IPS DF 6.9 (cell line): ENCODE results near the gene CD244.

ENCODE experiments used
- DNase-seq: peaks from one replicate; pipeline ENCODE4 v3.0.0-alpha.2; 2013; ENCODE audit warnings: low read depth, low spot score
- H3K27ac ChIP-seq: one replicate; pipeline ENCODE4 v1.5.1; 2013; ENCODE audit warnings: low read length, control low read depth
- H3K27me3 ChIP-seq: 2 replicates; pipeline ENCODE4 v1.6.1; 2013; ENCODE audit warnings: mild to moderate bottlenecking, low read length; ENCODE audit not compliant: control insufficient read depth, insufficient read depth
- H3K36me3 ChIP-seq: 2 replicates; pipeline ENCODE4 v1.6.1; 2013; ENCODE audit warnings: low read length; ENCODE audit not compliant: control insufficient read depth, insufficient read depth
- H3K4me1 ChIP-seq: 2 replicates; pipeline ENCODE4 v1.6.1; 2013; ENCODE audit warnings: low read length; ENCODE audit not compliant: control insufficient read depth, insufficient read depth
- H3K4me3 ChIP-seq: 2 replicates; pipeline ENCODE4 v1.5.1; 2013; ENCODE audit warnings: mild to moderate bottlenecking, low read length
- H3K9me3 ChIP-seq: 2 replicates; pipeline ENCODE4 v1.6.1; 2013; ENCODE audit warnings: low read length, inconsistent platforms; ENCODE audit not compliant: control insufficient read depth, insufficient read depth
- WGBS: extraction: QIAGEN DNeasy Blood & Tissue Kit; methylation state at CpG from one replicate; pipeline ENCODE4 v1.1.7; 2013; ENCODE audit warnings: mixed read lengths, missing lambda C conversion rate; ENCODE audit not compliant: insufficient read length, insufficient coverage; 5-methylcytosine and 5-hydroxymethylcytosine counted together

Gene CD244

DNA sequence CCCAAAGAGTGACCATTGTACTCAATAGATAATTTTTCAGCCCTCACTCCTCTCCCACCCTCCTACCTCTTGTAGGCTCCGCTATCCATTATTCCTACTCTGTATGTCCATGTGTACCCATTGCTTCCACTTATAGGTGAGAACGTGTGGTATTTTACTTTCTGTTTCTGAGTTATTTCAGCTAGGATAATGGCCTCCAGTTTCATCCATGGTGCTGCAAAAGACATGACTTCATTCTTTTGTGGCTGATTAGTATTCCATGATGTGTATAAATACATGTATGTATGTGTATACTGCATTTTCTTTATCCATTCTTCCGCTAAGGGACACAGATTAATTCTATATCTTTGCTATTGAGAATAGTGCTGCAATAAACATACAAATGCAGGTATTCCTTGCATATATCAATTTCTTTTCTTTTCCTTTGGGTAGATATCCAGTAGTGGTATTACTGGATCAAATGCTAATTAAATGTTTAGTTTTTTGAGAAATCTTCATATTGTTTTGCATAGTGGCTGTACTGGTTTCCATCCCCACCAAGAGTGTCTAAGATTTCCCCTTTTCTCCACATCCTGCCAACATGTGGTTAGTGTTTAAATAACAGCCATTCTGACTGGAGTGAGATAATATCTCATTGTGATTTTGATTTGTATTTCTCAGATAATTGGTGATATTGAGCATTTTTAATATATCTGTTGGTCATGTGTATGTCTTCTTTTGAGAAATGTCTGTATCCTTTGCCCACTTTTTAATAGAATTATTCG lies 61.9 kb downstream of the CD244 start:
- no peak overlapping the region for H3K27ac ChIP-seq
- WGBS: no CpG with 5 or more reads among the region's 4 CpGs
- H3K9me3 ChIP-seq: no peaks in the 10 kb centered on the region
- 0 out of 2 replicates have a peak, but pooled peaks cover 2% of the 10 kb centered on the region for H3K36me3 ChIP-seq
- no peaks in the 10 kb centered on the region for H3K4me1 ChIP-seq
- no peak overlapping the region for H3K4me3 ChIP-seq
- no peak for DNase-seq
- H3K27me3 ChIP-seq: no peaks in the 10 kb centered on the region

DNA sequence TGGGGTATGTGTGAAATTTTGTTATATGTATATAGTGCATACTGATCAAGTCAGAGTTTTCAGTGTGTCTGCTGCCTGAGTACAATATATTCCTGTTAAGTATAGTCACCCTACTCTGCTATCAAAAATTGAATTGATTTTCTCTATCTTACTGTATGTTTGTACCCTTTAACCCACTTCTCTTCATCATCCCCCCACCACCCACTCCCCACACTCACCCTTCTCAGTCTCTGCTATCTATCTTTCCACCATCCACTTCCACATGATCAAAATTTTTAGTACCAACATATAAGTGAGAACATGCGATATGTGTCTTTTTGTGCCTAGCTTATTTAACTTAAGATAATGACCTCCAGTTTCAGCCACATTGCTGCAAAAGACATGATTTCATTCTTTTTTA lies 62.5 kb downstream of the CD244 start:
- no peaks in the 10 kb centered on the region for H3K4me1 ChIP-seq
- no peaks in the 10 kb centered on the region for H3K9me3 ChIP-seq
- no peak overlapping the region for H3K27ac ChIP-seq
- H3K4me3 ChIP-seq: no peak overlapping the region
- DNase-seq: no peak
- H3K27me3 ChIP-seq: no peaks in the 10 kb centered on the region
- WGBS: no CpG with 5 or more reads among the region's 1 CpG
- 0 out of 2 replicates have a peak, but pooled peaks cover 2% of the 10 kb centered on the region for H3K36me3 ChIP-seq

DNA sequence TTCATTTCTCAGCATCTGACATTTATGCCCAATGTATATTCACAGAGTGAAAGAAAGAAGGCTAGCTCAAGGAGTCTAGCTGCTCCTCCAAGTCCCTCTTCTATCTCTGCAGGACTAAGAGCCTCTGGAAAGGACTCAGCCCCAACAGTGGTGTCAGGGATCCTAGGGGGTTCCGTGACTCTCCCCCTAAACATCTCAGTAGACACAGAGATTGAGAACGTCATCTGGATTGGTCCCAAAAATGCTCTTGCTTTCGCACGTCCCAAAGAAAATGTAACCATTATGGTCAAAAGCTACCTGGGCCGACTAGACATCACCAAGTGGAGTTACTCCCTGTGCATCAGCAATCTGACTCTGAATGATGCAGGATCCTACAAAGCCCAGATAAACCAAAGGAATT lies 63.0 kb downstream of the CD244 start:
- H3K9me3 ChIP-seq: no peaks in the 10 kb centered on the region
- no peak overlapping the region for H3K4me3 ChIP-seq
- no CpG with 5 or more reads among the region's 5 CpGs for WGBS
- H3K27ac ChIP-seq: no peak overlapping the region
- H3K4me1 ChIP-seq: no peaks in the 10 kb centered on the region
- no peak for DNase-seq
- H3K27me3 ChIP-seq: no peaks in the 10 kb centered on the region
- H3K36me3 ChIP-seq: 0 out of 2 replicates have a peak, but pooled peaks cover 2% of the 10 kb centered on the region

DNA sequence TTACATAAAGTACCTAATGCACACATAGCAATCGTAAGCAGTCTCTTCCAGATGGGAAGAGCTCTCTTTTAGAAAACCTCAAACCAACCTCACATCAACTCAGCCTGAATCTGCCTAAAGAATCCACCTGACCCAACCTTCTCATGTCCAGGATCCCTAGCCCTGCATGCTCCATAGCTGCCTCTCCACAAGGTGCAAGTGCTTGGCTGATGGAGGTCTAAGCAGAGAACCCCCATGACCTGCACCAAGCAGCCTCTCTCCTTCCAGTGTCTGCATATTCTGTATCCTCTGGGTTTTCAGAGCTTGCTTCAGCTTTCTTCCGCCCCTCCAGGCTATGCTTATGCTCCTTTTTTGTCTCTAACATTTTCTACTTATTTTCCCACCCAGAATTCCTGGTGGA lies 64.2 kb downstream of the CD244 start:
- H3K27ac ChIP-seq: no peak overlapping the region
- H3K9me3 ChIP-seq: no peaks in the 10 kb centered on the region
- no peak for DNase-seq
- H3K4me3 ChIP-seq: no peak overlapping the region
- WGBS: no CpG with 5 or more reads among the region's 2 CpGs
- no peaks in the 10 kb centered on the region for H3K4me1 ChIP-seq
- H3K36me3 ChIP-seq: 0 out of 2 replicates have a peak, but pooled peaks cover 2% of the 10 kb centered on the region
- no peaks in the 10 kb centered on the region for H3K27me3 ChIP-seq

DNA sequence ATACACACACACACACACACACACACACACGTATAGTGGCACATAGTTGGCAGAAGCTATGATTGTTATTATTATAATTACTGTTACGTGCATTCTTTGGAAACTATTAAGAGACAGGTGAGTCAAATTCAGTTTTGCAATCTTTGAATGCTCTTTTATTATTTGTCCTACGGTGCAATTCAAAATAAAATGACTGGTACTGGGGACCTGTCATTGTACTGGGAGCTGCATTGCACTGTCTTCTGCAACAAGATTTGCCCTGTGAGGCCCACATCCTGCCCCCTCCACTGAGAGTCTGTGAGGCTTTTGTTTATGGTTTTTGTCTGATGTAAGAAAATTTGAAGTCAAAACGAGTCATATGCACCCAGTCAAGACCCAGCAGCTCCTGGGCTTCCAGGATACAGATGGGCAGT lies 64.8 kb downstream of the CD244 start:
- Histone ChIP-seq H3K27ac (no peak overlapping the region), H3K4me3 (no peak overlapping the region), H3K9me3 (no peaks in the 10 kb centered on the region), H3K4me1 (no peaks in the 10 kb centered on the region), H3K27me3 (no peaks in the 10 kb centered on the region), H3K36me3 (0 out of 2 replicates have a peak, but pooled peaks cover 2% of the 10 kb centered on the region)
- WGBS: no CpG with 5 or more reads among the region's 4 CpGs
- DNase-seq: no peak

DNA sequence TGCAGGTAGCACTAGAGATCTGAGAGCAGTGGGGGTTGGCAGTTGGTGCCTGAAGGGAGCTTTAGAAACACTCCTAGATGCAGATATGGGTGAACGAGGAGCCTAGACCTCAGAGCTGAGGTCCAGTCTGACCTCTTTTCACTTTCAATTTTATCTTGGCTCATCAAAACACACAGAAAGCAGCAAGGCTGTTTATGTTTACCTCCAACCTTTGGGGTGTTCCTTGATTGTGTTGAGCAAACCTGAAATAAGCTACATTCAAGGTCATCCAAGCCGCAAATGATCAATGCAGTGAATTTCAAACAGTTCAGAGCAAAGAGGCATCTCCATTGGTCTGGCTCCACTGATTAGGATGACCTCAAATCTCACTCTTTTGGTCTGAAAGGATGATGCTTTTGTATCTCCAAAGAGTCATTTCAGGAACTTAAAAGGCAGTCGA lies 65.4 kb downstream of the CD244 start:
- no peaks in the 10 kb centered on the region for H3K27me3 ChIP-seq
- 0 out of 2 replicates have a peak, but pooled peaks cover 2% of the 10 kb centered on the region for H3K36me3 ChIP-seq
- no peak overlapping the region for H3K4me3 ChIP-seq
- DNase-seq: no peak
- H3K9me3 ChIP-seq: no peaks in the 10 kb centered on the region
- H3K27ac ChIP-seq: no peak overlapping the region
- WGBS: no CpG with 5 or more reads among the region's 3 CpGs
- H3K4me1 ChIP-seq: no peaks in the 10 kb centered on the region

DNA sequence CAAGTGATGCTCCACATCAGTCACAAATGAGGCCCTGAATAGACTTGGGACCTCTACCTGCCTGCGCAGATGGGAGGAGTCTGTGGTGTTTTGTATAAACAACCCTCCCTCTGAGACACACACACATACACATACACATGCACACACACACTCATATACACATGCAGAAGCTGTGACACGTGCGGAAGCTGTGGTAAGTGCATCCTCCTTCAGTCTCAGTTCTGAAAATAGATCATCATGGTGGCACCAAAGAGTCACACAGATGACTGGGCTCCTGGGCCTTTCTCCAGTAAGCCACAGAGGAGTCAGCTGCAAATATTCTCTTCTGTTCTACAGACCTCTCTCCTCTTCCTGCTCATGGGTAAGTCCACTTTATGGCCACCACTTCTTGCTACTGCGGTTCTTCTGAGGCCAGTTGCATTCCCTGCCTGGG lies 66.7 kb downstream of the CD244 start, which contains the start of gene LY9:
Gene LY9 (plus strand): TSS at position 224 of the 433 bp plus-strand sequence. CDS start 14 bp downstream, at position 238.
- no peaks in the 10 kb centered on the region for H3K4me1 ChIP-seq

DNA sequence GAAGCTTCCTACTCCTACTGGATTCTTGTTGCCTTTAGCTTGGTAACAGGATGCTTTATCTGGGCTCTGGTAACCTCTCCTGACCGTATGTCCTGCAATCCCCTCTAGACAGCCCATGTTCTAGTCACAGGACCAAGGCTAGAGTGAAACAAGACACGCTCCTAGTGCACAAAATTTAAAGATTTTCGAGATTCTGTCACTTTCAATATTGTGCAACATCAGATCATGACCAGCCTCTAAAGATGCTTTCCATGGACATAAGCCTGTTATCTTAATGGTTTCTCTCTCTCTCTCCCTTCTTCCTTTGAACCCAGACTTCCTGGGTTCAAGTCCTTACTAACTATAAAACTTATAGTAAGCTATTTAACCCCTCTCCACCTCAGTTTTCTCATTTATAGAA lies 68.3 kb downstream of the CD244 start:
- no peaks in the 10 kb centered on the region for H3K4me1 ChIP-seq
- H3K9me3 ChIP-seq: no peaks in the 10 kb centered on the region
- no peaks in the 10 kb centered on the region for H3K36me3 ChIP-seq
- H3K27ac ChIP-seq: no peak overlapping the region
- no peaks in the 10 kb centered on the region for H3K27me3 ChIP-seq
- no peak overlapping the region for H3K4me3 ChIP-seq
- WGBS: no CpG with 5 or more reads among the region's 3 CpGs
- no peak for DNase-seq

More for the DNA sequence above, 66.7 kb downstream of the CD244 start, which contains the start of gene LY9:
- Histone ChIP-seq H3K9me3 (no peaks in the 10 kb centered on the region), H3K4me3 (no peak within 1 kb of the TSS), H3K27ac (no peak within 1 kb of the TSS), H3K27me3 (no peaks in the 10 kb centered on the region), H3K36me3 (no peaks in the 10 kb centered on the region)
- DNase-seq: no peak
- no CpG with 5 or more reads among the region's 4 CpGs for WGBS

DNA sequence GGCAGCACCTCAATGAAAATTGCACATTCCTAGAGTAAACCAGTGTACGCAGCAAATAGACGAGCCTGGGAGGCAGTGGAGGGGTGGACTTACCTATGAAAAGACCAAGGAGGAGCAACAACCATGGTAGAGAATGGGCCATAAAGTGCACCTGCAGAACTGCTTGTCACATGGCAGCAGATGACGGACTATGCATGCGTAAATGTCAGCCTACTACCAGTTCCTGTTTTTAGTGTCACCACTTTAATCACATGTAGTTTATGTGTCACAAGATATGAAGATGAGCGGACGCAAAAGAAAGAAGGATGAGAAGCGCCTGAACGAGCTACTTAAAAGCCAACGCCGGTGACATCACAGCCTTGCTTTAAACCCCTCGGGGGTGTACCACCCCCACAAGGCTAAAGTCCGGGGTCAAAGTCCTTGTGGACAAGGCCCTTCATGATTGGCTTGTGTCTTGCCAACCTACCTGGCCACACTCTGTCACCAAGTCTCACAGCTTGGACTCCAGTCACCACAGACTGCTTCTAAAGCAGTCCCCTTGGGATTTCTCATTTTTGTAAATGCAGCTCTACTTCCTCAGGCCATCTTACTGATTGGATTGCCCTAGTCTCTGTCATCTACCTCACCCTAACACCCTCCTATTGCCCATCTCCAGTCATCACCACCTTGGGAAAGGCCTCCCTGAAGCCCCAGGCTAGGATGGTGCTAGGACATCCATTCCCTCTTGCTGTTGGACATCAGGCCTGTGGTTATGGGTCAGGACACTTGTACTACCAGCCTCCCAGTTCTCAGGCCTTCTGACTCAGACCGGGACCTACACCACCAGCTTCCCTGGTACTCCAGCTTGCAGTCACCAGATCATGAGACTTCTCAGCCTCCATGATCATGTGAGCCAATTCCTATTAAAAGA lies 72.7 kb downstream of the CD244 start:
- Histone ChIP-seq H3K27ac (no peak overlapping the region), H3K36me3 (no peaks in the 10 kb centered on the region), H3K4me3 (no peak overlapping the region), H3K4me1 (no peaks in the 10 kb centered on the region), H3K27me3 (no peaks in the 10 kb centered on the region), H3K9me3 (no peaks in the 10 kb centered on the region)
- WGBS: no CpG with 5 or more reads among the region's 13 CpGs
- DNase-seq: no peak

DNA sequence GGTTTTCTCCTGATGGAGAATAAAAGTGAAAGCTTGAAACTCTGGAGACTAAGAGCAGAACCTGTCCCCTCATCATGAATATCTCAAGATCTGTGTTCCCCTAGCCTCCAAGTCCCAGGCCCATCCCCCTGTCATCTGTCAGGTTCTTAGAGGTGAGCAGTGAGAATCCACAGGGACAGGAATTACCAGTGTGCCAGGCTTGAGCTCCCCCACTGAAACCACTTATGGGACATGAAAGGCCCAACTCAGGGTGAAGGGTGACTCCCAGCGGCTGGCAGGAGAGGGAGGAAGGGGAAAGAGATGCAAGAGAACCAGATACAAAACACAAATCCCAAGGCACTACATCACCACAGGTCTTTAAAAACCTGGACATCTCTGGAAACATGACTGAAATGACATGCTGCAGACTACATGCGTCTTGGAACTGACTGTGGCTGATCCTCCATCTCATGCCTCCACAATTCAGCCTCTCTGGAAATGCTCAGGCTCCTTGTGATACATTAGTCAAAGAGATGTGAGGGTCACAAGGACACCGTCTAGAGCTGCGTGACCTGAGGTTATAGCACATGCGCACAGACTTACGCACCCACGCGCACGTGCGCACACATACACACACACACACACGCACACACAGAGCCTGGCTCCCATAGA lies 73.5 kb downstream of the CD244 start:
- Histone ChIP-seq H3K4me3 (no peak overlapping the region), H3K36me3 (no peaks in the 10 kb centered on the region), H3K27ac (no peak overlapping the region), H3K9me3 (no peaks in the 10 kb centered on the region), H3K4me1 (no peaks in the 10 kb centered on the region), H3K27me3 (no peaks in the 10 kb centered on the region)
- no CpG with 5 or more reads among the region's 11 CpGs for WGBS
- DNase-seq: no peak
